Inferior parietal cortex (tissue), 1 donor: Measurements from ENCODE around the gene ARMC9.

Source experiments
- DNase-seq: peaks from one replicate; pipeline ENCODE4 v3.0.0-alpha.2; 2016; ENCODE audit errors: extremely low spot score

Gene ARMC9

GRCh38 chr2:231204146-231204545, 5.7 kb downstream of the ARMC9 start:
- DNase-seq, result no peak

- DNase-seq, result no peak
Measured at GRCh38 chr2:231204581-231204980, 6.2 kb downstream of the ARMC9 start.

- DNase-seq, result no peak
Measured at GRCh38 chr2:231207734-231208133, 9.3 kb downstream of the ARMC9 start.

GRCh38 chr2:231210782-231211181, 12.4 kb downstream of the ARMC9 start:
- DNase-seq, result no peak

GRCh38 chr2:231211486-231211885, 13.1 kb downstream of the ARMC9 start:
- DNase-seq, result no peak

GRCh38 chr2:231212329-231212845, 14.0 kb downstream of the ARMC9 start:
- no peak for DNase-seq

GRCh38 chr2:231213931-231214642, 15.7 kb downstream of the ARMC9 start:
- no peak for DNase-seq

GRCh38 chr2:231218366-231218765, 19.9 kb downstream of the ARMC9 start:
- no peak for DNase-seq

GRCh38 chr2:231219289-231219688, 20.9 kb downstream of the ARMC9 start:
- DNase-seq, result no peak

- no peak for DNase-seq
Measured at GRCh38 chr2:231221761-231222160, 23.3 kb downstream of the ARMC9 start.

GRCh38 chr2:231222318-231223000, 24.0 kb downstream of the ARMC9 start:
- no peak for DNase-seq

GRCh38 chr2:231223001-231223375, 24.6 kb downstream of the ARMC9 start:
- no peak for DNase-seq

GRCh38 chr2:231223458-231223976, 25.1 kb downstream of the ARMC9 start:
- DNase-seq, result no peak

GRCh38 chr2:231227310-231228162, 29.1 kb downstream of the ARMC9 start:
- peak; percentile 91 for DNase-seq

- no peak for DNase-seq
Measured at GRCh38 chr2:231228223-231228622, 29.8 kb downstream of the ARMC9 start.

GRCh38 chr2:231228974-231229529, 30.6 kb downstream of the ARMC9 start:
- no peak for DNase-seq

GRCh38 chr2:231235217-231235616, 36.8 kb downstream of the ARMC9 start:
- no peak for DNase-seq

- DNase-seq, result no peak
Measured at GRCh38 chr2:231238689-231239088, 40.3 kb downstream of the ARMC9 start.

GRCh38 chr2:231239751-231240150, 41.3 kb downstream of the ARMC9 start:
- no peak for DNase-seq

GRCh38 chr2:231241755-231242507, 43.5 kb downstream of the ARMC9 start:
- peak; percentile 45 for DNase-seq

GRCh38 chr2:231243866-231244265, 45.4 kb downstream of the ARMC9 start:
- no peak for DNase-seq
